Measurements from ENCODE around the gene FECH.

FECH gene

GRCh38 chr18:57581301-57581934, 5.1 kb downstream of the FECH start:
- no peak for DNase-seq (ENCODE audit: low spot score)

GRCh38 chr18:57579934-57580333, 6.6 kb downstream of the FECH start:
- DNase-seq (ENCODE audit: low spot score), result no peak

- DNase-seq (ENCODE audit: low spot score), result no peak
These were observed 10.2 kb downstream of the FECH start for GRCh38 chr18:57576316-57576715.

GRCh38 chr18:57575542-57575941, 11.0 kb downstream of the FECH start:
- DNase-seq (ENCODE audit: low spot score), result no peak

GRCh38 chr18:57574866-57575265, 11.6 kb downstream of the FECH start:
- DNase-seq (ENCODE audit: low spot score), result no peak

- no peak for DNase-seq (ENCODE audit: low spot score)
These were observed 16.3 kb downstream of the FECH start for GRCh38 chr18:57570162-57570561.

GRCh38 chr18:57569133-57569532, 17.4 kb downstream of the FECH start:
- no peak for DNase-seq (ENCODE audit: low spot score)

- peak; percentile 62 for DNase-seq (ENCODE audit: low spot score)
These were observed 24.6 kb downstream of the FECH start for GRCh38 chr18:57561728-57562423.

GRCh38 chr18:57561261-57561660, 25.2 kb downstream of the FECH start:
- no peak for DNase-seq (ENCODE audit: low spot score)

- peak; percentile 20 for DNase-seq (ENCODE audit: low spot score)
These were observed 27.2 kb downstream of the FECH start for GRCh38 chr18:57559314-57559713.

GRCh38 chr18:57555134-57555533, 31.4 kb downstream of the FECH start:
- no peak for DNase-seq (ENCODE audit: low spot score)

GRCh38 chr18:57550510-57550909, 36.0 kb downstream of the FECH start:
- DNase-seq (ENCODE audit: low spot score), result no peak

- DNase-seq (ENCODE audit: low spot score), result no peak
These were observed 39.2 kb downstream of the FECH start for GRCh38 chr18:57547260-57547659.

- no peak for DNase-seq (ENCODE audit: low spot score)
These were observed 41.4 kb downstream of the FECH start for GRCh38 chr18:57544936-57545660.

GRCh38 chr18:57543560-57543959, 42.9 kb downstream of the FECH start:
- no peak for DNase-seq (ENCODE audit: low spot score)

- no peak for DNase-seq (ENCODE audit: low spot score)
These were observed 43.6 kb downstream of the FECH start for GRCh38 chr18:57542812-57543427.

- DNase-seq (ENCODE audit: low spot score), result no peak
These were observed 44.4 kb downstream of the FECH start for GRCh38 chr18:57542126-57542525.

GRCh38 chr18:57539702-57540101, 46.8 kb downstream of the FECH start:
- no peak for DNase-seq (ENCODE audit: low spot score)

- DNase-seq (ENCODE audit: low spot score), result no peak
These were observed 47.9 kb downstream of the FECH start for GRCh38 chr18:57538614-57539013.

- DNase-seq (ENCODE audit: low spot score), result no peak
These were observed 52.0 kb downstream of the FECH start for GRCh38 chr18:57534511-57534909.

GRCh38 chr18:57533868-57534510, 52.5 kb downstream of the FECH start:
- no peak for DNase-seq (ENCODE audit: low spot score)
